Measurements from ENCODE around the gene LRP1-AS. TPM values are rescaled to one million over a fixed set of nuclear protein-coding genes. Genes with fewer than 3 reads are reported as not detected.

LRP1-AS gene
- total RNA-seq, 2 experiments from 2014 or later = not detected

DNA sequence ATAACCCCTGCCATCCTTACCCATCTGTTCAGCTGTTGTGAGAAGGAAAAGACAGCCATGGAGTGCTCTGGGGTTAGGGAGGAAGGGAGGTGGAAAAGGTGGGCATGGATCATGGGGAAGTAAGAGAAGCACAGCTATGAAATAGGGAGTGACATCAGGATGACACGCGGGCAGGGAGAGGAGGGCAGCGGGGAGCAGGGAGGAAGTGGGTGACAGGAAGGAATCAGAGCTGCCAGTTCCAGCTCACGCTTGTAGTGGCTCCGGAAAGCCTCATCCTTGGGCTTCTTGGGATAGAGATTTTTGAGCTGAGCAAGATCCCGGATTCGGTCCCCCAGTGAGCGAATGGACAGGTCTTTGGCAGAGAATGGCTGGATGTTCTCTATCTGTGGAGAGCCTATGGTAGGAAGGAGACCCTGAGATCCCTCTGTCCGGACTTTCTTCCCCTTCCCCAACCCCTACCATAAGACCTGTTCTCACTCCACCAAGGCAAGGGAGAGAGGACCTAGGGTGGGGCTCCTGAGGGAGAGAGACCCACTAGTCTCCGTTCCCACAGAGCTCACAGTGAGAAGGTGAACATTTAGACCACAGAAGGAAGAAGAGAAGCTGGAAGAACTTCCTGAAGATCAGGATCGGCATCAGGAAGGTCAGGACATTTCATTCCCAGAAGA lies 48.2 kb downstream of the LRP1-AS start:
- Mint-ChIP-seq H3K36me3 (peaks cover 2% of the 10 kb centered on the region), H3K4me1 (peaks cover 35% of the 10 kb centered on the region)
- CTCF ChIA-PET = interaction anchor here (1.2 to 16.0 kb wide), 7 partner anchors 9 to 98 kb away, joined by 3 to 202 read pairs (median 4); partner anchors contain the start of genes NAB2 and STAT6

DNA sequence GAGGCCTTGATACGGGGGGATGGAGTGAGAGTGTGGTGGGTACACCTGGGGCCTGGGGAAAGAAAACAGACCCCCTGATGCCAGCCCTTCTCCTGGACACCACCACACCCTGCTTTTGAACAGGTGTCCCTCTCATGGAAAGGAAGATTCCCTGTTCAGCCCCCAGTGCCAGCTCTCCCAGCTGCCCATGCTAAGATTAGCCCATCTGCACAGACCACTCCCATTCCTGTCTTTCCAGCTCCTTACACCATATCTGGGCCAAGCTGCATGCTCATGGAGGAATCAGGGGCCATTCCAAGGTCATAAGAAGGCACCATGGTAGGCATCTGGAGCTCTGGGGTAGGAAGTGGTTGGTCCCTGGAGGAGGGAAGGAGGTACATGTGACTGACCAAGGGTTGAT lies 48.9 kb downstream of the LRP1-AS start:
- H3K4me3 Mint-ChIP-seq = no peak overlapping the region
- no peak for DNase-seq
- no peak for ATAC-seq
- H3K36me3 Mint-ChIP-seq = peaks cover 2% of the 10 kb centered on the region
- CTCF ChIA-PET = interaction anchor here (1.2 to 16.0 kb wide), 5 partner anchors 9 to 29 kb away, joined by 3 to 202 read pairs (median 8); partner anchors contain the start of genes NAB2 and STAT6
- H3K4me1 Mint-ChIP-seq = peaks cover 39% of the 10 kb centered on the region
- H3K27me3 Mint-ChIP-seq = no peaks in the 10 kb centered on the region
- peak overlapping the region; percentile 45 for H3K27ac Mint-ChIP-seq
- no peaks in the 10 kb centered on the region for H3K9me3 Mint-ChIP-seq (ENCODE audit: low read depth)

More for the DNA sequence above, 48.2 kb downstream of the LRP1-AS start:
- H3K27ac Mint-ChIP-seq = peak overlapping the region; percentile 30
- H3K27me3 Mint-ChIP-seq = no peaks in the 10 kb centered on the region
- H3K4me3 Mint-ChIP-seq = no peak overlapping the region
- ATAC-seq = no peak
- H3K9me3 Mint-ChIP-seq (ENCODE audit: low read depth) = no peaks in the 10 kb centered on the region
- DNase-seq = no peak

DNA sequence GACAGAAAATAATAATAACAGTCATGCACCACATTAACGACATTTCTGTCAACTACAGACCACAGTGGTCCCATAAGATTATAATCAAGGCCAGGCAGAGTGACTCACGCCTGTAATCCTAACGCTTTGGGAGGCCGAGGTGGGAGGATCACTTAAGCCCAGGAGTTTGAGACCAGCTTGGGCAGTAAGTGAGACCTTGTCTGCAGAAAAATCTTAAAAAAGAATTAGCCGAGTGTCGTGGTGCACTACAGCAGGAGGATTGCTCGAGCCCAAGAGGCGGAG lies 49.9 kb downstream of the LRP1-AS start:
- ATAC-seq = no peak
- Mint-ChIP-seq H3K36me3 (peaks cover 2% of the 10 kb centered on the region), H3K4me1 (peaks cover 46% of the 10 kb centered on the region), H3K4me3 (no peak overlapping the region), H3K9me3 (ENCODE audit: low read depth) (no peaks in the 10 kb centered on the region), H3K27ac (no peak overlapping the region), H3K27me3 (no peaks in the 10 kb centered on the region)
- CTCF ChIA-PET = interaction anchor here (2.0 to 16.0 kb wide), 3 partner anchors 8 to 28 kb away, joined by 8 to 202 read pairs (median 12); partner anchors contain the start of genes NAB2 and STAT6
- DNase-seq = no peak

DNA sequence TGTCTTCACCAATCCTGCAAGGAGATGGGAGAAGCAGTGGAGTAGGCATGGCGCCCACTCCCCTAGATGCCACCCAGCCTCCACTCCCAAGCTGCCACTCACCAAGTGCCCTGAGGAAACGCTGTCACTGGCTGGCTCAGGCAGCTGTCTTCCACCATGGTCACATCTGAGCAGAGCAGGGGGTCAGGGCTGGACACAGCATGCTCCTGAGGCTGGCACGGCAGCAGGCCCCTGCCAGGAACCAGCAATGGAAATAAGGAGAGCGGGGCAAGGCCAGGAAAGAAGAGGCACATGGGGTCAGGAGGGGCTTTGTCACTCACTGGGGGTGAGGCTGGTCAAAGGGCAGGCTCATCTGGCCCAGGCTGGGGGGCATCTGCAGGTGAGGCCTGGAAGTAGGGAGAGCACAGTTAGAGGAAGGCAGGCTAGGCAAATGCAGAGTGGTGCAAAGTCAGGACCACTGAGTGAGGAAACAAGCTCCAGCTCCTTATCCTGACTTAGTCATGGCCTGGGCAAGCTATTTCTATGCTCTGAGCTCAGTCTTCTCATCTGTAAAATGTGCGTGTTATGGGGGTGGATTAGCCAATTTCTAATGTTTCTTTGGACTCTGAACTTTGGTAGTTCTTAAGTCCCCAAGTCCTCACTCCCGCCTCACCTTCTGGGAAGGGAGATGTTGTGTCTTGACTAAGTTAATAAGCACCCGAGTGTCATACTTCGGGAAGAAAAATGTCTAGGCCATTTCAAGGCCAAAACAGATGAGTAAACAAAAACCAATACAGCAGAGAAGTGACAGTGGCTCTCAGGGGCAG lies 50.5 kb downstream of the LRP1-AS start:
- H3K9me3 Mint-ChIP-seq (ENCODE audit: low read depth) = no peaks in the 10 kb centered on the region
- H3K36me3 Mint-ChIP-seq = peaks cover 2% of the 10 kb centered on the region
- peak overlapping the region; percentile 39 for H3K27ac Mint-ChIP-seq
- no peak for DNase-seq
- CTCF ChIA-PET = interaction anchor here (1.6 to 16.0 kb wide), 4 partner anchors 7 to 28 kb away, joined by 6 to 202 read pairs (median 10); partner anchors contain the start of genes NAB2 and STAT6
- peaks cover 42% of the 10 kb centered on the region for H3K4me1 Mint-ChIP-seq
- H3K4me3 Mint-ChIP-seq = no peak overlapping the region
- H3K27me3 Mint-ChIP-seq = no peaks in the 10 kb centered on the region
- no peak for ATAC-seq

DNA sequence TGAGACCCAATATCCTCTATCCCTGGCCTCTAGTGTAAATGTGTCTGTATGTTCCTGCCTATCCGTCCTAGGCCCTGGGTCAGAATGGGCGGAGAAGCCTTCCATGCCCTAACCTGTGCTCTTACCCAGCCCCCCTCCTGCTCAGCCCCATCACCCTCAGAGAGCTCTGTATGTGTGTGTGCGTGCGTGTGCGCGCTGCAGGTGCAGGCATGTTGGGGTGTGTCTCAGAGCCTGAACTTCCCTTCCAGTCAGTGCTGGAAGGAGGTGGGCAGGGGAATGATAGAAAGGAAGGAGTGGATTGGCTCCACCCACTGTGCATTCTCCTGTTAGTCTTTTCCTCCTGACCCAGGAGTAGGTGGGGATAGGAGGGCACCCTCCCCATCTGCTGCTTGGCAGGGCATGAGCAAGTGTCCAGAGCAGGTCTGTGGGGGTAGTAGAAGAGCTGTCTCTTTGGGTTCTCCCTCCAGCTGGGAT lies 51.3 kb downstream of the LRP1-AS start:
- no peaks in the 10 kb centered on the region for H3K27me3 Mint-ChIP-seq
- no peak overlapping the region for H3K4me3 Mint-ChIP-seq
- peaks cover 43% of the 10 kb centered on the region for H3K4me1 Mint-ChIP-seq
- CTCF ChIA-PET = interaction anchor here (0.6 to 16.0 kb wide), 4 partner anchors 12 to 601 kb away, joined by 3 to 202 read pairs (median 4); partner anchors contain the start of genes LRP1 and STAT6
- DNase-seq (no peak), ATAC-seq (no peak)
- H3K27ac Mint-ChIP-seq = peak overlapping the region; percentile 34
- H3K9me3 Mint-ChIP-seq (ENCODE audit: low read depth) = no peaks in the 10 kb centered on the region
- H3K36me3 Mint-ChIP-seq = peaks cover 4% of the 10 kb centered on the region

DNA sequence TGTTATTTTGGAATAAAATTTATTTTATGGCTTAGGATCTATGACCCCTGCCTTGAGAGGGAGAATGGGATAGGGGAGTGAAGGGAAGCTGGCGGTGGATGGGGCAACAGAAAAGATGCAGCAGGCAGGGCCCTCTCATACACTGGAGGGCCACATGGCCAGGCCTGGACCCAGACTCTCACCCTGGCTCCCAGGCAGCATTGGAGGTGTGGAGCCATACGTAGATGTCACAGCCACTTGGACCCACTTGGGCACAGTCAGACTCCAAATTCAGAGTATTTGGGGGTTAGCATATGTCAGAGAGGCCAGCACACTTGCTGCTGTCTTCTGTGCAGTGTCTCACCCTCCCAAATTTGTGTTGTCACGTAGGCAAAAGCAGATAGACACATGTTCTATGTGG lies 52.0 kb downstream of the LRP1-AS start:
- Mint-ChIP-seq H3K36me3 (peaks cover 4% of the 10 kb centered on the region), H3K27ac (peak overlapping the region; percentile 59), H3K4me3 (no peak overlapping the region), H3K27me3 (no peaks in the 10 kb centered on the region), H3K9me3 (ENCODE audit: low read depth) (no peaks in the 10 kb centered on the region), H3K4me1 (peaks cover 47% of the 10 kb centered on the region)
- ATAC-seq (no peak), DNase-seq (no peak)
- CTCF ChIA-PET = interaction anchor here (0.5 to 16.0 kb wide), 5 partner anchors 13 to 1265 kb away, joined by 3 to 202 read pairs (median 3); partner anchors contain the start of genes LRP1 and STAT6

Small RNA genes within 50 kb of the gene (microRNA-seq; reads per million reads assigned to microRNA genes)
- not detected for gene MIR1228

Other genes with a start within 250 kb of the LRP1-AS start
- gene SDR9C7, start 213.2 kb downstream of the LRP1-AS start, total RNA-seq = not detected
- under 1 TPM; 0.35 to 0.91 TPM for gene RDH16, start 190.0 kb downstream of the LRP1-AS start, total RNA-seq
- 1 to 10 TPM; 8.8 to 9.3 TPM for gene ZBTB39, start 141.1 kb downstream of the LRP1-AS start, total RNA-seq
- gene TAC3, start 131.1 kb downstream of the LRP1-AS start, total RNA-seq = not detected
- 1 to 10 TPM in 1 of 2 experiments, under 1 TPM in 1; 0.82 to 1.5 TPM for gene MYO1A, start 97.5 kb downstream of the LRP1-AS start, total RNA-seq
- gene NEMP1, start 68.8 kb downstream of the LRP1-AS start, total RNA-seq = 10 to 100 TPM; 60.5 to 66.1 TPM
- gene NAB2, start 58.5 kb downstream of the LRP1-AS start, total RNA-seq = 10 to 100 TPM in 1 of 2 experiments, 1 to 10 TPM in 1; 10.0 to 31.1 TPM
- 100 to 1,000 TPM in 1 of 2 experiments, 10 to 100 TPM in 1; 99.1 to 104 TPM for gene STAT6, start 36.3 kb downstream of the LRP1-AS start, total RNA-seq
- under 1 TPM; 0.33 to 0.85 TPM for gene LRP1, start 19.1 kb downstream of the LRP1-AS start, total RNA-seq
- under 1 TPM; 0.58 to 0.68 TPM for gene NXPH4, start 69.2 kb upstream of the LRP1-AS start, total RNA-seq
- gene SHMT2, start 82.1 kb upstream of the LRP1-AS start, total RNA-seq = 100 to 1,000 TPM; 194 to 357 TPM
- gene STAC3, start 103.6 kb upstream of the LRP1-AS start, total RNA-seq = 10 to 100 TPM in 1 of 2 experiments, 1 to 10 TPM in 1; 5.4 to 10.0 TPM

Data from activated CD8-positive, alpha-beta memory T cell treated with anti-CD3 and anti-CD28 coated beads, Interleukin-2, amount 10 ng/mL, durations not matched to agents 7 days and 5 days (primary cell).